ENCODE results near the gene CPXM1. TPM values are rescaled to one million over a fixed set of nuclear protein-coding genes. Genes with fewer than 3 reads are reported as not detected.

The CPXM1 gene
- total and polyA plus RNA-seq, 2 donors (not counting 3 experiments of a cell fraction or from before 2014, with no cell fraction given): 18.9 to 20.3 TPM

GRCh38 chr20:2759143-2759542, 41.3 kb downstream of the CPXM1 start:
- dilution Hi-C loops (cut with MboI; ENCODE audit: extremely low pct_ligation_motif_present, low sequenced_read_pairs) (no loop called here), intact Hi-C loops (cut with micrococcal nuclease) (no loop called here)
- Histone ChIP-seq H3K4me2 (ENCODE audit: insufficient read depth, low read length) (no peak overlapping the region), H3K27me3 (ENCODE audit: control insufficient read depth in 2 of 2, insufficient read depth in 2 of 2, low read length in 2 of 2) (peaks cover 11 to 13% of the 10 kb centered on the region in 2 experiments), H3K79me2 (ENCODE audit: control insufficient read depth, insufficient read depth, low read length) (no peaks in the 10 kb centered on the region), H3K4me3 (replicated peaks in 1 of 3; ENCODE audit: insufficient read depth in 1 of 3, low read depth in 1 of 3, low read length in 3 of 3) (no peak overlapping the region), H4K20me1 (replicated peaks; ENCODE audit: control insufficient read depth, extremely low read depth, insufficient read depth, low read length) (no peaks in the 10 kb centered on the region), H3K9me1 (replicated peaks; ENCODE audit: control insufficient read depth, extremely low read depth, insufficient read depth, low read length) (no peaks in the 10 kb centered on the region), H3K27ac (ENCODE audit: insufficient read depth, low read depth, low read length) (no peak overlapping the region), H2AFZ (ENCODE audit: low read depth, low read length) (no peak overlapping the region), H3K9me3 (replicated peaks; ENCODE audit: control insufficient read depth, insufficient read depth, low read length) (no peaks in the 10 kb centered on the region), H3K36me3 (ENCODE audit: control insufficient read depth in 2 of 2, extremely low read depth in 1 of 2, insufficient read depth in 2 of 2, low read length in 2 of 2) (no peaks in the 10 kb centered on the region), H3K4me1 (ENCODE audit: control insufficient read depth, extremely low read depth, insufficient read depth, low read length) (no peaks in the 10 kb centered on the region), H3K9ac (replicated peaks; ENCODE audit: extremely low read depth, insufficient read depth, low read length) (no peak overlapping the region)
- POLR2A ChIA-PET: no interaction called here
- no TSS peak for BruUV-seq (replicated peaks)
- FAIRE-seq (no peak), DNase-seq (ENCODE audit: low read depth, low spot score) (no peak)
- CTCF ChIA-PET: interaction anchor here (1.7 to 10.0 kb wide), 2 partner anchors 91 to 242 kb away, joined by 4 to 171 read pairs; no protein-coding TSS in a partner anchor
- TF ChIP-seq MAX (IDR thresholded peaks at IDR 0.05; ENCODE audit: insufficient read depth, insufficient read length): no peak

- intact Hi-C loops (cut with micrococcal nuclease): no loop called here
- TF ChIP-seq POLR2A (IDR thresholded peaks at IDR 0.05; ENCODE audit: low read depth, low read length): no peak
- no peak for TF ChIP-seq MYC (IDR thresholded peaks at IDR 0.05; ENCODE audit: low read depth, low read length)
- no peak for TF ChIP-seq GATA2 (IDR thresholded peaks at IDR 0.05; ENCODE audit: insufficient read depth, insufficient read length, low read depth, low read length)
- no peak for TF ChIP-seq JUN (IDR thresholded peaks at IDR 0.05; ENCODE audit: borderline replicate concordance, insufficient read depth, insufficient read length, low read depth)
- TF ChIP-seq POLR2AphosphoS5 (IDR thresholded peaks at IDR 0.05; ENCODE audit: insufficient read depth, low read depth, low read length): no peak
- TF ChIP-seq EZH2 (IDR thresholded peaks at IDR 0.05; ENCODE audit: borderline replicate concordance, low read depth, low read length, severe bottlenecking): no peak
- no peak for TF ChIP-seq CTCF (IDR thresholded peaks at IDR 0.05; ENCODE audit: extremely low read depth in 1 of 2, insufficient read depth in 1 of 2, low read depth in 1 of 2, low read length in 2 of 2)
- TF ChIP-seq FOS (IDR thresholded peaks at IDR 0.05; ENCODE audit: borderline replicate concordance, insufficient read depth, low read length): no peak
- no peak for TF ChIP-seq MAX (IDR thresholded peaks at IDR 0.05; ENCODE audit: insufficient read depth, insufficient read length)
- Histone ChIP-seq H3K9ac (replicated peaks; ENCODE audit: extremely low read depth, insufficient read depth, low read length) (no peak overlapping the region), H3K79me2 (ENCODE audit: control insufficient read depth, insufficient read depth, low read length) (no peaks in the 10 kb centered on the region), H2AFZ (ENCODE audit: low read depth, low read length) (no peak overlapping the region), H3K9me3 (replicated peaks; ENCODE audit: control insufficient read depth, insufficient read depth, low read length) (no peaks in the 10 kb centered on the region), H4K20me1 (replicated peaks; ENCODE audit: control insufficient read depth, extremely low read depth, insufficient read depth, low read length) (no peaks in the 10 kb centered on the region), H3K27ac (ENCODE audit: insufficient read depth, low read depth, low read length) (no peak overlapping the region), H3K9me1 (replicated peaks; ENCODE audit: control insufficient read depth, extremely low read depth, insufficient read depth, low read length) (no peaks in the 10 kb centered on the region), H3K4me1 (ENCODE audit: control insufficient read depth, extremely low read depth, insufficient read depth, low read length) (peaks cover 2% of the 10 kb centered on the region), H3K27me3 (ENCODE audit: control insufficient read depth in 2 of 2, insufficient read depth in 2 of 2, low read length in 2 of 2) (peaks cover 21 to 23% of the 10 kb centered on the region in 2 experiments), H3K4me2 (ENCODE audit: insufficient read depth, low read length) (no peak overlapping the region), H3K36me3 (ENCODE audit: control insufficient read depth in 2 of 2, extremely low read depth in 1 of 2, insufficient read depth in 2 of 2, low read length in 2 of 2) (no peaks in the 10 kb centered on the region), H3K4me3 (replicated peaks in 1 of 3; ENCODE audit: insufficient read depth in 1 of 3, low read depth in 1 of 3, low read length in 3 of 3) (no peak overlapping the region)
- FAIRE-seq: no peak
- DNase-seq (ENCODE audit: low read depth, low spot score): no peak
- dilution Hi-C loops (cut with MboI; ENCODE audit: extremely low pct_ligation_motif_present, low sequenced_read_pairs): no loop called here
- CTCF ChIA-PET: interaction anchor here (1.1 to 10.0 kb wide), 3 partner anchors 69 to 243 kb away, joined by 3 to 171 read pairs (median 4); no protein-coding TSS in a partner anchor
- no TSS peak for BruUV-seq (replicated peaks)
- POLR2A ChIA-PET: no interaction called here
Measured at GRCh38 chr20:2757969-2758368, 42.5 kb downstream of the CPXM1 start.

Measured in endothelial cell of umbilical vein (primary cell).